ENCODE data around the gene CCND2. TPM values are rescaled to one million over a fixed set of nuclear protein-coding genes. Genes with fewer than 3 reads are reported as not detected.
"Not testable (repeated sequence)": the region's sequence is repeated elsewhere in the genome, so short reads cannot be mapped to it uniquely, and the experiment has no call there.

CCND2 gene
- total RNA-seq, 1 donor from 2014 or later, result 283 TPM

GRCh38 chr12:4241592-4241991 is 32.0 kb upstream of the CCND2 start:
- no peaks in the 10 kb centered on the region for H3K4me1 ChIP-seq
- H3K27ac ChIP-seq (replicated peaks), result no peak overlapping the region
- H3K27me3 ChIP-seq (ENCODE audit: low read depth), result peaks cover 18% of the 10 kb centered on the region
- H3K36me3 ChIP-seq, result no peaks in the 10 kb centered on the region
- intact Hi-C loops (cut with micrococcal nuclease), result no loop called here
- no peak for DNase-seq
- no peak overlapping the region for H3K4me3 ChIP-seq
- H3K9me3 ChIP-seq (replicated peaks), result peaks cover 32% of the 10 kb centered on the region
- TF ChIP-seq, protein P1, sequence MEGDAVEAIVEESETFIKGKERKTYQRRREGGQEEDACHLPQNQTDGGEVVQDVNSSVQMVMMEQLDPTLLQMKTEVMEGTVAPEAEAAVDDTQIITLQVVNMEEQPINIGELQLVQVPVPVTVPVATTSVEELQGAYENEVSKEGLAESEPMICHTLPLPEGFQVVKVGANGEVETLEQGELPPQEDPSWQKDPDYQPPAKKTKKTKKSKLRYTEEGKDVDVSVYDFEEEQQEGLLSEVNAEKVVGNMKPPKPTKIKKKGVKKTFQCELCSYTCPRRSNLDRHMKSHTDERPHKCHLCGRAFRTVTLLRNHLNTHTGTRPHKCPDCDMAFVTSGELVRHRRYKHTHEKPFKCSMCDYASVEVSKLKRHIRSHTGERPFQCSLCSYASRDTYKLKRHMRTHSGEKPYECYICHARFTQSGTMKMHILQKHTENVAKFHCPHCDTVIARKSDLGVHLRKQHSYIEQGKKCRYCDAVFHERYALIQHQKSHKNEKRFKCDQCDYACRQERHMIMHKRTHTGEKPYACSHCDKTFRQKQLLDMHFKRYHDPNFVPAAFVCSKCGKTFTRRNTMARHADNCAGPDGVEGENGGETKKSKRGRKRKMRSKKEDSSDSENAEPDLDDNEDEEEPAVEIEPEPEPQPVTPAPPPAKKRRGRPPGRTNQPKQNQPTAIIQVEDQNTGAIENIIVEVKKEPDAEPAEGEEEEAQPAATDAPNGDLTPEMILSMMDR (IDR thresholded peaks at IDR 0.05; ENCODE audit: borderline replicate concordance), result no peak

GRCh38 chr12:4242595-4242994 is 31.0 kb upstream of the CCND2 start:
- Histone ChIP-seq H3K4me1 (no peaks in the 10 kb centered on the region), H3K27ac (replicated peaks) (no peak overlapping the region), H3K27me3 (ENCODE audit: low read depth) (peaks cover 18% of the 10 kb centered on the region), H3K9me3 (replicated peaks) (peaks cover 21% of the 10 kb centered on the region), H3K4me3 (no peak overlapping the region), H3K36me3 (no peaks in the 10 kb centered on the region)
- intact Hi-C loops (cut with micrococcal nuclease), result no loop called here
- TF ChIP-seq, protein P1 (IDR thresholded peaks at IDR 0.05; ENCODE audit: borderline replicate concordance), result no peak
- DNase-seq, result no peak

DNA sequence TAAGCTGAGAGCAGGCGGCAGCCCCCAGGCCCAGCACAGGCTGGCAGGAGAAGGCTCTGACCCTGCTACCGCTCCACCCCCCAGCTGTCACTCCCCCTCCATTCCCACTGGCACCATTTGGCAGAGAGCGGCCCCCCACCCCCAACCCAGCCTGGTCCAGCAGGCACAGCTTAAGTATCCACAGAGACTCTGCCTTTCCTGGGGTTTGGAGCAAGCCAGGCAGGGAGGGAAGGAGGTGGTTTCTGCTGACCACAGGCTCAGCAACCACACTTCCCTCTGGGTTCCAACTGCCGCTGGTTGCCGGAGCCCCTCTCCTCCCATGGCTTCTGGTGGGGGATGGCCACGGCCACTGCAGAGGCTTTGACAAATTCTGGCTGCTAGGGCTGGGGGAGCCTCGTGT is 30.5 kb upstream of the CCND2 start:
- no peak overlapping the region for H3K4me3 ChIP-seq
- no peaks in the 10 kb centered on the region for H3K36me3 ChIP-seq
- no peak overlapping the region for H3K27ac ChIP-seq (replicated peaks)
- intact Hi-C loops (cut with micrococcal nuclease), result no loop called here
- H3K27me3 ChIP-seq (ENCODE audit: low read depth), result peaks cover 18% of the 10 kb centered on the region
- no peaks in the 10 kb centered on the region for H3K4me1 ChIP-seq
- TF ChIP-seq, protein P1 (IDR thresholded peaks at IDR 0.05; ENCODE audit: borderline replicate concordance), result no peak
- peaks cover 17% of the 10 kb centered on the region for H3K9me3 ChIP-seq (replicated peaks)
- no peak for DNase-seq

DNA sequence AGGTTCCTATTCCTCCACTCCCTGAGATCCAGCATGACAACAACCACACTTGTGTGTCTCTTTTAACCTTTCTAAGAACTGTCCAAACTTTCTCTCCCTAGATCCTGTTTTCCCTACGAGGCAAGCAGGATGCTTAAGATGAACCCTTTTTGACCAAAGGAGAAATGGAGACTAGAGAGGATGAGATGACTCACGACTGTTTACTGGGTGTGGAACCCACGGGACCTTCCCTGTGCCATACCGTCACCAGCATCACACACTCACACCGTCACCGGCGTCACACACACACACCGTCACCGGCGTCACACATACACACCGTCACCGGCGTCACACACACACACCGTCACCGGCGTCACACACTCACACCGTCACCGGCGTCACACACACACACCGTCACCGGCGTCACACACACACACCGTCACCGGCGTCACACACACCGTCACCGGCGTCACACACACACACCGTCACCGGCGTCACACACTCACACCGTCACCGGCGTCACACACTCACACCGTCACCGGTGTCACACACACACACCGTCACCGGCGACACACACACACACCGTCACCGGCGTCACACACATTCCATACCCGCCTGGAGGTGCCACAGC is 30.0 kb upstream of the CCND2 start:
- H3K4me1 ChIP-seq; H3K27ac ChIP-seq (replicated peaks); H3K4me3 ChIP-seq; H3K36me3 ChIP-seq; DNase-seq; intact Hi-C loops (cut with micrococcal nuclease): not testable (repeated sequence)
- H3K9me3 ChIP-seq (replicated peaks), result peaks cover 11% of the 10 kb centered on the region
- peaks cover 18% of the 10 kb centered on the region for H3K27me3 ChIP-seq (ENCODE audit: low read depth)

- Histone ChIP-seq H3K36me3 (no peaks in the 10 kb centered on the region), H3K4me1 (no peaks in the 10 kb centered on the region), H3K27me3 (ENCODE audit: low read depth) (peaks cover 18% of the 10 kb centered on the region), H3K9me3 (replicated peaks) (no peaks in the 10 kb centered on the region), H3K4me3 (no peak overlapping the region), H3K27ac (replicated peaks) (no peak overlapping the region)
- no peak for DNase-seq
- TF ChIP-seq, protein P1 (IDR thresholded peaks at IDR 0.05; ENCODE audit: borderline replicate concordance), result no peak
- intact Hi-C loops (cut with micrococcal nuclease), result no loop called here
These were observed 28.7 kb upstream of the CCND2 start for GRCh38 chr12:4244868-4245267.

DNA sequence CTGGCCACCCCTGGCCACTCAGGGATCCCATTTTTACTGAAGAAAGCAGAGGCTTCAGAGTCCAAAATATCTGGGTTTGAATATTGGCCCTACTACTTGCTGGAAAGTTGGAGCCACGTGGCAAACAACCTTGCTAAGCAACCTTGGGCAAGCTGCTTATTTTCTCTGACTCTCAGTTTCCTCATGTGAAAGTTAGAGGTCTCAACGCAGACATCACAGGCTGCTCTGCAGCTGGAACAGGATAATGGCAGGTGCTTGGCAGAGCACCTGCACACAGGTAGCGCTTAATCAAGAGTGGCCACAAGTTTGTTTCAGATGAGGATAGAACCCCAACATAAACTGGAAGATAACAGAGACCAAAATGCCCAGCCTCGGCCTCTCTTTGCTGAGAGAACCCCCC is 28.1 kb upstream of the CCND2 start:
- no peak overlapping the region for H3K4me3 ChIP-seq
- H3K9me3 ChIP-seq (replicated peaks), result no peaks in the 10 kb centered on the region
- no peaks in the 10 kb centered on the region for H3K4me1 ChIP-seq
- DNase-seq, result no peak
- peaks cover 13% of the 10 kb centered on the region for H3K27me3 ChIP-seq (ENCODE audit: low read depth)
- no peaks in the 10 kb centered on the region for H3K36me3 ChIP-seq
- TF ChIP-seq, protein P1 (IDR thresholded peaks at IDR 0.05; ENCODE audit: borderline replicate concordance), result no peak
- no peak overlapping the region for H3K27ac ChIP-seq (replicated peaks)
- intact Hi-C loops (cut with micrococcal nuclease), result no loop called here

All from left ventricle myocardium inferior (tissue), 1 donor.